ENCODE results near the gene UBE2N.

DNA sequence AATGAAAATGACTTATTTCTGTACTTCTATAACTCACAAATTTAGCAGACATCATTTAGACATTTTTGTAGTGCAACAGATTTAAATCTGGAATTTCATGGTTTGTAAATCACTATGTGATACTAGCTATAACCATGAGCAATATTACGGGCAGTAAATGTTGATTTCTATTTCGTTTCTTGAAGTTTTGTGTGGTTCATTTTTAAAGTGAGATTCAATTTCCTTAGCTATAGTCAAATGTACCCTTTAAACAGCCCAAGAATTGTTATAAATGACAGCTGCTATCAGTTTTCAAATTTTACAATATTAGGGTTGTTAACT lies 33.8 kb downstream of the UBE2N start:
- TF ChIP-seq, protein P1, sequence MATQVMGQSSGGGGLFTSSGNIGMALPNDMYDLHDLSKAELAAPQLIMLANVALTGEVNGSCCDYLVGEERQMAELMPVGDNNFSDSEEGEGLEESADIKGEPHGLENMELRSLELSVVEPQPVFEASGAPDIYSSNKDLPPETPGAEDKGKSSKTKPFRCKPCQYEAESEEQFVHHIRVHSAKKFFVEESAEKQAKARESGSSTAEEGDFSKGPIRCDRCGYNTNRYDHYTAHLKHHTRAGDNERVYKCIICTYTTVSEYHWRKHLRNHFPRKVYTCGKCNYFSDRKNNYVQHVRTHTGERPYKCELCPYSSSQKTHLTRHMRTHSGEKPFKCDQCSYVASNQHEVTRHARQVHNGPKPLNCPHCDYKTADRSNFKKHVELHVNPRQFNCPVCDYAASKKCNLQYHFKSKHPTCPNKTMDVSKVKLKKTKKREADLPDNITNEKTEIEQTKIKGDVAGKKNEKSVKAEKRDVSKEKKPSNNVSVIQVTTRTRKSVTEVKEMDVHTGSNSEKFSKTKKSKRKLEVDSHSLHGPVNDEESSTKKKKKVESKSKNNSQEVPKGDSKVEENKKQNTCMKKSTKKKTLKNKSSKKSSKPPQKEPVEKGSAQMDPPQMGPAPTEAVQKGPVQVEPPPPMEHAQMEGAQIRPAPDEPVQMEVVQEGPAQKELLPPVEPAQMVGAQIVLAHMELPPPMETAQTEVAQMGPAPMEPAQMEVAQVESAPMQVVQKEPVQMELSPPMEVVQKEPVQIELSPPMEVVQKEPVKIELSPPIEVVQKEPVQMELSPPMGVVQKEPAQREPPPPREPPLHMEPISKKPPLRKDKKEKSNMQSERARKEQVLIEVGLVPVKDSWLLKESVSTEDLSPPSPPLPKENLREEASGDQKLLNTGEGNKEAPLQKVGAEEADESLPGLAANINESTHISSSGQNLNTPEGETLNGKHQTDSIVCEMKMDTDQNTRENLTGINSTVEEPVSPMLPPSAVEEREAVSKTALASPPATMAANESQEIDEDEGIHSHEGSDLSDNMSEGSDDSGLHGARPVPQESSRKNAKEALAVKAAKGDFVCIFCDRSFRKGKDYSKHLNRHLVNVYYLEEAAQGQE (IDR thresholded peaks at IDR 0.05; ENCODE audit: insufficient read depth in 1 of 2, low read depth in 2 of 2, low read length in 2 of 2): no peak
- no peak for TF ChIP-seq TAF1 (IDR thresholded peaks at IDR 0.05; ENCODE audit: borderline replicate concordance, insufficient read depth, low read length)
- no peak for TF ChIP-seq POLR2AphosphoS5 (IDR thresholded peaks at IDR 0.05; ENCODE audit: low read depth, low read length)
- no peak for TF ChIP-seq SIN3A (IDR thresholded peaks at IDR 0.05; ENCODE audit: borderline replicate concordance, insufficient read depth, low read length)
